ENCODE measurements around the gene FBXL15.

Gene FBXL15

GRCh38 chr10:102435529-102436233 is 15.0 kb downstream of the FBXL15 start:
- Histone ChIP-seq H3K9ac (ENCODE audit: low read length) (no peak overlapping the region), H3K27me3 (ENCODE audit: control insufficient read depth in 1 of 2, insufficient read depth in 2 of 2, low read length in 2 of 2) (peaks cover 4% of the 10 kb centered on the region in 2 donors), H3K4me1 (ENCODE audit: insufficient read depth, low read length) (peaks cover 8% of the 10 kb centered on the region), H3K9me3 (ENCODE audit: low read length) (no peaks in the 10 kb centered on the region), H3K36me3 (ENCODE audit: insufficient read depth, low read length) (no peaks in the 10 kb centered on the region), H3K27ac (ENCODE audit: low read depth, low read length) (peak overlapping the region; percentile 63), H3K4me3 (ENCODE audit: low read depth in 1 of 2, low read length in 2 of 2) (no peak overlapping the region)

GRCh38 chr10:102436312-102436711 is 15.7 kb downstream of the FBXL15 start:
- Histone ChIP-seq H3K27ac (ENCODE audit: low read depth, low read length) (no peak overlapping the region), H3K27me3 (ENCODE audit: control insufficient read depth in 1 of 2, insufficient read depth in 2 of 2, low read length in 2 of 2) (peaks cover 4% of the 10 kb centered on the region in 2 donors), H3K9me3 (ENCODE audit: low read length) (no peaks in the 10 kb centered on the region), H3K4me1 (ENCODE audit: insufficient read depth, low read length) (peaks cover 7% of the 10 kb centered on the region), H3K9ac (ENCODE audit: low read length) (no peak overlapping the region), H3K36me3 (ENCODE audit: insufficient read depth, low read length) (no peaks in the 10 kb centered on the region), H3K4me3 (ENCODE audit: low read depth in 1 of 2, low read length in 2 of 2) (no peak overlapping the region)

DNA sequence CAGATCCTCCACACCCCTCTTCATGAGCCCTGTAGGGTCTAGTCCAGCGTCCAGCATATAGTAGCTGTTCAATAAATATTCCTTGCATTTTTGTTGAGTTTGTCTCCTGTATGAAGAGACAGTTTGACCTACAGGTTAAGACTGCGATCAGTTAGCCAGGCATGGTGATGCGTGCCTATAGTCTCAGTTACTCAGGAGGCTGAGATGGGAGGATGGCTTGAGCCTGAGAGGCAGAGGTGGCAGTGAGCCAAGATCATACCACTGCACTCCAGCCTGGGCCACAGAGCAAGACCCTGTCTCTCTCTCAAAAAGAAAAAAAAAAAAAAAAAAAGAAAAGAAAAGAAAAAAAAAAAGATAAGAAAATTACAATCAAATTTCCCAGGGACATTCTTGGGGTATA is 16.9 kb downstream of the FBXL15 start:
- Histone ChIP-seq H3K4me3 (ENCODE audit: low read depth in 1 of 2, low read length in 2 of 2) (no peak overlapping the region), H3K27me3 (ENCODE audit: control insufficient read depth in 1 of 2, insufficient read depth in 2 of 2, low read length in 2 of 2) (peaks cover 4% of the 10 kb centered on the region in 2 donors), H3K9ac (ENCODE audit: low read length) (no peak overlapping the region), H3K36me3 (ENCODE audit: insufficient read depth, low read length) (no peaks in the 10 kb centered on the region), H3K9me3 (ENCODE audit: low read length) (no peaks in the 10 kb centered on the region), H3K4me1 (ENCODE audit: insufficient read depth, low read length) (no peaks in the 10 kb centered on the region), H3K27ac (ENCODE audit: low read depth, low read length) (no peak overlapping the region)

- Histone ChIP-seq H3K4me1 (ENCODE audit: insufficient read depth, low read length) (no peaks in the 10 kb centered on the region), H3K4me3 (ENCODE audit: low read depth in 1 of 2, low read length in 2 of 2) (no peak overlapping the region), H3K9me3 (ENCODE audit: low read length) (no peaks in the 10 kb centered on the region), H3K27ac (ENCODE audit: low read depth, low read length) (no peak overlapping the region), H3K27me3 (ENCODE audit: control insufficient read depth in 1 of 2, insufficient read depth in 2 of 2, low read length in 2 of 2) (peaks cover 4% of the 10 kb centered on the region in 2 donors), H3K36me3 (ENCODE audit: insufficient read depth, low read length) (no peaks in the 10 kb centered on the region), H3K9ac (ENCODE audit: low read length) (no peak overlapping the region)
These were observed 17.7 kb downstream of the FBXL15 start for GRCh38 chr10:102438374-102438773.

GRCh38 chr10:102444851-102445250 is 24.2 kb downstream of the FBXL15 start:
- no peaks in the 10 kb centered on the region for H3K9me3 ChIP-seq (ENCODE audit: low read length)
- H3K9ac ChIP-seq (ENCODE audit: low read length), result no peak overlapping the region
- H3K4me3 ChIP-seq (ENCODE audit: low read depth in 1 of 2, low read length in 2 of 2), result no peak overlapping the region
- H3K27ac ChIP-seq (ENCODE audit: low read depth, low read length), result no peak overlapping the region
- no peaks in the 10 kb centered on the region for H3K4me1 ChIP-seq (ENCODE audit: insufficient read depth, low read length)
- no peaks in the 10 kb centered on the region for H3K36me3 ChIP-seq (ENCODE audit: insufficient read depth, low read length)
- H3K27me3 ChIP-seq (ENCODE audit: control insufficient read depth in 1 of 2, insufficient read depth in 2 of 2, low read length in 2 of 2), result no peaks in the 10 kb centered on the region

DNA sequence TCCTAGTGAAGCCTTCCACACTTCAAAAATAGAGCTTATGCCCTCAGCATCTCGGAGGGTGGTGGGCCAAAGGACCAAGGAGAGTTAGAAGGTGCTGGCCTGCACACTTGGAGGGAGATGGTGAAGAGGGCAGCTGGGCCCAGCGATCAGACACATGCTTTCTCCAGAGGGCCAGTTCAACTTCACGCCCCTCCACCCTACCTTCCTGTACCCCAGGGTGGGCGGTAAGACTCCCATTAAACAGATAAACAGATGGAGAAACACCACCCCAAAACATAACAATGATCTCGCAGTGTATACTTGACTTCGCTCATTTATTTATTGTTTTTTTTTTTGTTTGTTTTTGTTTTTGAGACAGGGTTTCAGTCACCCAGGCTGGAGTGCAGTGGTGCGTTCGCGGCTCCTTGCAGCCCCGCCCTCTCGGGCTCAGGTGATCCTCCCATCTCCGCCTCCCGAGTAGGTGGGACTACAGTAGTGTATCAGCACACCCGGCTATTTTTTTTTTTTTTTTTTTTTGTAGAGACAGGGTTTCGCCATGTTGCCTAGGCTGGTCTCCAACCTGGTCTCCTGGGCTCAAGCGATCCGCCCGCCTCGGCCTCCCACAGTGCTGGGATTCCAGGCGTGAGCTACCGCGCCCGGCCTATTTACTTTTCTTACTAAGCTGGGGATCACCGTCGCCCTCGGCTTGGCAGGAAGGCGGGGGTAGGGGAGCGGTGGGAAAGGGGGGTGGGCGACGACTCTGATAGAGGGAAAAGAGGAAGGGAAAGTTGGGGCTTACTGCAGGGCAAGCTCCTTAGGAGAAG is 28.9 kb downstream of the FBXL15 start:
- H3K9ac ChIP-seq (ENCODE audit: low read length), result peak overlapping the region; percentile 44
- no peaks in the 10 kb centered on the region for H3K9me3 ChIP-seq (ENCODE audit: low read length)
- peak overlapping the region; percentile 55 to 94 for H3K4me3 ChIP-seq (ENCODE audit: low read depth in 1 of 2, low read length in 2 of 2)
- H3K27ac ChIP-seq (ENCODE audit: low read depth, low read length), result peak overlapping the region; percentile 93
- H3K4me1 ChIP-seq (ENCODE audit: insufficient read depth, low read length), result peaks cover 9% of the 10 kb centered on the region
- H3K36me3 ChIP-seq (ENCODE audit: insufficient read depth, low read length), result no peaks in the 10 kb centered on the region
- H3K27me3 ChIP-seq (ENCODE audit: control insufficient read depth in 1 of 2, insufficient read depth in 2 of 2, low read length in 2 of 2), result no peaks in the 10 kb centered on the region

- Histone ChIP-seq H3K36me3 (ENCODE audit: insufficient read depth, low read length) (no peaks in the 10 kb centered on the region), H3K4me1 (ENCODE audit: insufficient read depth, low read length) (peaks cover 9% of the 10 kb centered on the region), H3K9me3 (ENCODE audit: low read length) (no peaks in the 10 kb centered on the region), H3K9ac (ENCODE audit: low read length) (peak overlapping the region; percentile 44), H3K27me3 (ENCODE audit: control insufficient read depth in 1 of 2, insufficient read depth in 2 of 2, low read length in 2 of 2) (no peaks in the 10 kb centered on the region), H3K27ac (ENCODE audit: low read depth, low read length) (peak overlapping the region; percentile 93), H3K4me3 (ENCODE audit: low read depth in 1 of 2, low read length in 2 of 2) (peak overlapping the region; percentile 55 to 94)
These were observed 29.4 kb downstream of the FBXL15 start for GRCh38 chr10:102450124-102450373.

- peak overlapping the region; percentile 77 to 94 for H3K4me3 ChIP-seq (ENCODE audit: low read depth in 1 of 2, low read length in 2 of 2)
- H3K4me1 ChIP-seq (ENCODE audit: insufficient read depth, low read length), result peaks cover 9% of the 10 kb centered on the region
- H3K9me3 ChIP-seq (ENCODE audit: low read length), result no peaks in the 10 kb centered on the region
- H3K27me3 ChIP-seq (ENCODE audit: control insufficient read depth in 1 of 2, insufficient read depth in 2 of 2, low read length in 2 of 2), result no peaks in the 10 kb centered on the region
- no peaks in the 10 kb centered on the region for H3K36me3 ChIP-seq (ENCODE audit: insufficient read depth, low read length)
- H3K27ac ChIP-seq (ENCODE audit: low read depth, low read length), result peak overlapping the region; percentile 93
- H3K9ac ChIP-seq (ENCODE audit: low read length), result peak overlapping the region; percentile 44
These were observed 29.9 kb downstream of the FBXL15 start for GRCh38 chr10:102450374-102451104.

- Histone ChIP-seq H3K36me3 (ENCODE audit: insufficient read depth, low read length) (peaks cover 4% of the 10 kb centered on the region), H3K9me3 (ENCODE audit: low read length) (no peaks in the 10 kb centered on the region), H3K27ac (ENCODE audit: low read depth, low read length) (peak within 1 kb of the TSS; percentile 80), H3K4me1 (ENCODE audit: insufficient read depth, low read length) (peaks cover 9% of the 10 kb centered on the region), H3K27me3 (ENCODE audit: control insufficient read depth in 1 of 2, insufficient read depth in 2 of 2, low read length in 2 of 2) (no peaks in the 10 kb centered on the region), H3K9ac (ENCODE audit: low read length) (no peak within 1 kb of the TSS), H3K4me3 (ENCODE audit: low read depth in 1 of 2, low read length in 2 of 2) (peak within 1 kb of the TSS; percentile 77 to 94)
These were observed 30.7 kb downstream of the FBXL15 start, which contains the start of gene C10orf95 for GRCh38 chr10:102451105-102451969. C10orf95 (minus strand) TSS chr10:102451543; CDS start chr10:102451093, 450 bp downstream.

- H3K27me3 ChIP-seq (ENCODE audit: control insufficient read depth in 1 of 2, insufficient read depth in 2 of 2, low read length in 2 of 2), result no peaks in the 10 kb centered on the region
- no peaks in the 10 kb centered on the region for H3K9me3 ChIP-seq (ENCODE audit: low read length)
- H3K4me1 ChIP-seq (ENCODE audit: insufficient read depth, low read length), result peaks cover 9% of the 10 kb centered on the region
- H3K4me3 ChIP-seq (ENCODE audit: low read depth in 1 of 2, low read length in 2 of 2), result no peak overlapping the region
- H3K9ac ChIP-seq (ENCODE audit: low read length), result no peak overlapping the region
- peaks cover 4% of the 10 kb centered on the region for H3K36me3 ChIP-seq (ENCODE audit: insufficient read depth, low read length)
- H3K27ac ChIP-seq (ENCODE audit: low read depth, low read length), result no peak overlapping the region
These were observed 32.2 kb downstream of the FBXL15 start for GRCh38 chr10:102452672-102453340.

All from muscle layer of colon (tissue), 2 donors.